ENCODE measurements around the gene SYCP2. TPM values are rescaled to one million over a fixed set of nuclear protein-coding genes. Genes with fewer than 3 reads are reported as not detected.

Gene SYCP2
- total RNA-seq, 1 experiment from 2014 or later = 0.70 TPM

GRCh38 chr20:59936409-59936808 lies 3.0 kb upstream of the SYCP2 start:
- no CpG with 5 or more reads among the region's 4 CpGs for WGBS (ENCODE audit: extremely low coverage, insufficient read length, low lambda C conversion rate)

More at GRCh38 chr20:59936409-59936808, 3.0 kb upstream of the SYCP2 start:
- Mint-ChIP-seq H3K4me3 (no peak overlapping the region), H3K36me3 (ENCODE audit: insufficient read depth in 1 of 3, low read depth in 3 of 3) (peaks cover 4 to 8% (median 5%) of the 10 kb centered on the region in 3 experiments), H3K27me3 (ENCODE audit: low read depth) (peaks cover 52% of the 10 kb centered on the region), H3K27ac (no peak overlapping the region), H3K4me1 (peaks cover 11 to 14% of the 10 kb centered on the region in 2 experiments), H3K9me3 (peaks cover 6% of the 10 kb centered on the region in 2 experiments; a peak in 3 of 5 replicates)
- no peak overlapping the region for H2AK5ac ChIP-seq (ENCODE audit: insufficient read length, low read length)
- peaks cover 9% of the 10 kb centered on the region for H3K23me2 ChIP-seq (ENCODE audit: insufficient read length, low read depth, low read length, poor library complexity, severe bottlenecking)
- H3K56ac ChIP-seq (ENCODE audit: insufficient read length, low read depth, low read length) = no peak overlapping the region
- no peak overlapping the region for H2BK20ac ChIP-seq (ENCODE audit: low read depth, low read length, poor library complexity, severe bottlenecking)
- no peaks in the 10 kb centered on the region for H3K79me1 ChIP-seq (ENCODE audit: insufficient read depth, low read depth, low read length, poor library complexity, severe bottlenecking)
- no peaks in the 10 kb centered on the region for H4K20me1 ChIP-seq (ENCODE audit: control insufficient read depth, insufficient read depth, insufficient read length)
- no peak overlapping the region for H4K91ac ChIP-seq (ENCODE audit: insufficient read length, low read depth, low read length)
- H4K5ac ChIP-seq (ENCODE audit: insufficient read length, low read depth, low read length) = no peak overlapping the region
- no peak overlapping the region for H2BK5ac ChIP-seq (ENCODE audit: insufficient read length, low read length)
- no peak overlapping the region for H2BK12ac ChIP-seq (ENCODE audit: insufficient read length, low read depth, low read length)
- no peaks in the 10 kb centered on the region for H3K9me3 ChIP-seq (ENCODE audit: control insufficient read depth, low read depth, low read length)
- H3K79me2 ChIP-seq (ENCODE audit: insufficient read depth, low read length) = no peaks in the 10 kb centered on the region
- no peaks in the 10 kb centered on the region for H3K4me1 ChIP-seq (ENCODE audit: insufficient read depth, low read length)
- no peak overlapping the region for H3K23ac ChIP-seq (ENCODE audit: insufficient read length, low read depth, low read length)
- no peak overlapping the region for H2AFZ ChIP-seq (ENCODE audit: low read length)
- no peak overlapping the region for H3K27ac ChIP-seq (ENCODE audit: insufficient read length, low read depth, low read length)
- H3K27me3 ChIP-seq (ENCODE audit: insufficient read depth, low read length) = peaks cover 10% of the 10 kb centered on the region; the same call in 1 of the 2 replicates
- no peak overlapping the region for H4K8ac ChIP-seq (replicated peaks; ENCODE audit: insufficient read length, low read depth, low read length)
- no peak overlapping the region for H2BK15ac ChIP-seq (ENCODE audit: low read depth, low read length)
- no peak overlapping the region for H3K14ac ChIP-seq (ENCODE audit: insufficient read depth, low read length)
- no peak overlapping the region for H3K18ac ChIP-seq (ENCODE audit: insufficient read length, low read depth, low read length)
- H3K9ac ChIP-seq (ENCODE audit: extremely low read depth, insufficient read length, low read length) = no peak overlapping the region
- no peak overlapping the region for H3K4ac ChIP-seq (ENCODE audit: low read depth, low read length)
- no peak overlapping the region for H3K4me2 ChIP-seq (ENCODE audit: insufficient read depth, insufficient read length, low read length)
- H3T11ph ChIP-seq (ENCODE audit: low read length) = no peak overlapping the region
- no peak for TF ChIP-seq CTCF (conservative IDR thresholded peaks at IDR 0.05)
- no peak overlapping the region for H2BK120ac ChIP-seq (ENCODE audit: low read depth, low read length, poor library complexity, severe bottlenecking)
- DNase-seq = no peak

All from H9 (cell line).